ENCODE data around the gene RAB40B.

Gene RAB40B

DNA sequence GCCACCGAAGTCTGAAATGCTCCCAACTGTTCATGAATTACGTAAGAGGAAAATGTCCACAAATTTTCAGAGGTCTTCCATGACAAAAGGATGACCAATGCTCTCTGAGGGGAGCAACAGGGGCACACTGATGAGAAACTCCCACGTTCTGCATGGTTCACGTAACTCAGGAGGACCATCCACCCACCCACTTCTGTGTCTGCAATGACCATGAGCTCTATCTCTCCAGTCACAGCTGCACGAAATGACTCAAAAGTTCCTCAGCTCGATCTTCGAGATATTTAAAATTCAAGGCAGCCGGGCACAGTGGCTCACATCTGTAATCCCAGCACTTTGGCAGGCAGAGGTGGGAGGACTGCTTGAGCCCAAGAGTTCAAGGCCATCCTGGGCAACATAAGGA lies 66.0 kb downstream of the RAB40B start:
- DNase-seq (ENCODE audit: insufficient read length, low spot score) (no peak), FAIRE-seq (no peak)
- TF ChIP-seq, protein P1, sequence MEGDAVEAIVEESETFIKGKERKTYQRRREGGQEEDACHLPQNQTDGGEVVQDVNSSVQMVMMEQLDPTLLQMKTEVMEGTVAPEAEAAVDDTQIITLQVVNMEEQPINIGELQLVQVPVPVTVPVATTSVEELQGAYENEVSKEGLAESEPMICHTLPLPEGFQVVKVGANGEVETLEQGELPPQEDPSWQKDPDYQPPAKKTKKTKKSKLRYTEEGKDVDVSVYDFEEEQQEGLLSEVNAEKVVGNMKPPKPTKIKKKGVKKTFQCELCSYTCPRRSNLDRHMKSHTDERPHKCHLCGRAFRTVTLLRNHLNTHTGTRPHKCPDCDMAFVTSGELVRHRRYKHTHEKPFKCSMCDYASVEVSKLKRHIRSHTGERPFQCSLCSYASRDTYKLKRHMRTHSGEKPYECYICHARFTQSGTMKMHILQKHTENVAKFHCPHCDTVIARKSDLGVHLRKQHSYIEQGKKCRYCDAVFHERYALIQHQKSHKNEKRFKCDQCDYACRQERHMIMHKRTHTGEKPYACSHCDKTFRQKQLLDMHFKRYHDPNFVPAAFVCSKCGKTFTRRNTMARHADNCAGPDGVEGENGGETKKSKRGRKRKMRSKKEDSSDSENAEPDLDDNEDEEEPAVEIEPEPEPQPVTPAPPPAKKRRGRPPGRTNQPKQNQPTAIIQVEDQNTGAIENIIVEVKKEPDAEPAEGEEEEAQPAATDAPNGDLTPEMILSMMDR (IDR thresholded peaks at IDR 0.05; ENCODE audit: insufficient read depth, missing control alignments), result no peak

- DNase-seq (ENCODE audit: insufficient read length, low spot score) (no peak), FAIRE-seq (no peak)
- TF ChIP-seq, protein P1 (IDR thresholded peaks at IDR 0.05; ENCODE audit: insufficient read depth, missing control alignments), result no peak
Measured at GRCh38 chr17:82631544-82631943, 67.0 kb downstream of the RAB40B start.

DNA sequence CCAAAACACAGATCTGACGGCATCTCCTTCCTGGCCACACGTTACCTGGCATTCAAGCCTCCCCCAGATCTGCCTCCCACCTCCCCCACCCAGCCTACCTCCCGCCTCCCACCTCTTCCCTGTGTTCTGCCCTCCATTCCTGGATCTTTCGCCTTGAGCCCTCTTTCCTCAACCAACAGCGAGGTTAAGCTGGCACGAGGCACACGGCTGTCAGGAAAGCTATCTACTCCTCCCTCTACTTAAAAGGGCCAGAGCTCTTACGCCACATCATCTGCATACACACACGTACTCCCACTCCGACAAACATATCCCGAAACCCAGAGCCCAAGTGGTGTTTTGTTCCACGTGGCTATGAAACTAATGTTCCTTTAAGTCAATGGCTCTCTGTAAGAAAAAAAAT lies 68.3 kb downstream of the RAB40B start:
- DNase-seq (ENCODE audit: insufficient read length, low spot score), result no peak
- TF ChIP-seq, protein P1 (IDR thresholded peaks at IDR 0.05; ENCODE audit: insufficient read depth, missing control alignments), result no peak
- FAIRE-seq, result no peak

- DNase-seq (ENCODE audit: insufficient read length, low spot score), result no peak
- no peak for FAIRE-seq
Measured at GRCh38 chr17:82629748-82630147, 68.8 kb downstream of the RAB40B start.

DNA sequence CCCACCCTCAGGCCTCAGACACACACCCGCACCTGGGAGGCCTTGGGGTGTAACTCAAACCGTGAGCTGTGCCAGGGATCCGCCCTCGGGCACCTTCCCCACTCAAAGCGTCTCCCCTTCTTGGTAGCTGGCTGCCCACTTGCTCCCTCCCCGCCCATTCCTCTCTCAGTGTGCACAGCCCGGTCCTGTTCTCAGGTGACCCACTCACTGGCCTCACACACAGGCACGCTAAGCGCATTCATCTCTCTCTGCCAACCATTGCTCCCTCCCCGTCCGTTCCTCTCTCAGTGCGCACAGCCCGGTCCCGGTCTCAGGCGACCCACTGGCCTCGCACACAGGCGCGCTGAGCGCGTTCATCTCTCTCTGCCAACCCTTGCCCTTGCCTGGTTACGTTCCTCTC lies 71.1 kb downstream of the RAB40B start:
- FAIRE-seq (no peak), DNase-seq (ENCODE audit: insufficient read length, low spot score) (no peak)
- TF ChIP-seq, protein P1 (IDR thresholded peaks at IDR 0.05; ENCODE audit: insufficient read depth, missing control alignments), result no peak

More at GRCh38 chr17:82629748-82630147, 68.8 kb downstream of the RAB40B start:
- TF ChIP-seq, protein P1 (IDR thresholded peaks at IDR 0.05; ENCODE audit: insufficient read depth, missing control alignments), result no peak

GRCh38 chr17:82623707-82624106 lies 74.8 kb downstream of the RAB40B start:
- no peak for DNase-seq (ENCODE audit: insufficient read length, low spot score)
- TF ChIP-seq, protein P1 (IDR thresholded peaks at IDR 0.05; ENCODE audit: insufficient read depth, missing control alignments), result no peak
- no peak for FAIRE-seq

DNA sequence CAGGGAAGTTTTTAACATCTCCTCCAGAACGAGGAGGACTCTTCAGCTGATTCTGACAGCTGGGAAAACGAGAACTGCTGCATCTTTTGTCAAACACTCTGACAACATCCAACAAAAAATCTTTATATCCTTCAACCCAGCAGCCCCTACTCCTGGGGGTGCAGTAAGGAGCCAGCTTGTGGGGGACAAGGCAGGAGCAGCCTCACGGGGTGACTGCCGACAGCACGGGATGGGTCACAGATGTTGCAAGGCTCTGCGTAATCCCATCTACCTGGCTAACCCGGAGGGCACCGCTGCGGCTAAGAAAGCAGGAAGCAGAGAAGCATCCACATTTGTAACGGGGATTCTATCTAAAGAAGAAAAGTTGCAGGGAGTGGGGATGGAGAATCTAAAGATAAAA lies 78.9 kb downstream of the RAB40B start:
- TF ChIP-seq, protein P1 (IDR thresholded peaks at IDR 0.05; ENCODE audit: insufficient read depth, missing control alignments), result no peak
- DNase-seq (ENCODE audit: insufficient read length, low spot score) (no peak), FAIRE-seq (no peak)
